ENCODE measurements around the gene AADACL4. TPM values are rescaled to one million over a fixed set of nuclear protein-coding genes. Genes with fewer than 3 reads are reported as not detected.

Gene AADACL4
- polyA plus RNA-seq, 1 donor (not counting 4 experiments of a cell fraction or from before 2014, with no cell fraction given) = not detected

DNA sequence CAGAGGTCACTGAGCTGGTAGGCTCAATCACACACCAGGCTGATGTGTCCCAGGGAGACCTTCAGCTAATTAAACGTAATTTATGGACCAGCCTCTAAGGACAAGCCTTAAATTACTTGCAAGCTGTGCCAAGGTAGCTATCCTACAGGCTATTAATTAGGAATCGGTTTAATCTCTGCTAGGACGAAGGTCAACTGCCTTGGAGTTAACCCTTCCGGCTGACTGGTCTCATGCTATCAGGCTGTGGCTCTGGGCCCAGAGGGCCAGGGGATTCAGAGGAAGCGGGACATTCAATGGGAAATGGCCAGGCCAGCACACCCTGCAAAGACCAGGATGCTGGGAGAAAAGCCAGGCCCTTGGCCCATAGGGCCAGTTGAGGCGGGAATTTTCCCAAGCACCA lies 44.9 kb upstream of the AADACL4 start:
- Histone ChIP-seq H3K79me2 (ENCODE audit: control insufficient read depth, insufficient read depth, low read length) (no peaks in the 10 kb centered on the region), H3K27ac (ENCODE audit: control insufficient read depth, insufficient read depth, low read length) (no peak overlapping the region), H3K4me1 (ENCODE audit: control insufficient read depth, extremely low read depth, insufficient read depth, low read length) (peaks cover 21% of the 10 kb centered on the region), H3K9ac (ENCODE audit: control insufficient read depth, extremely low read depth, insufficient read depth, low read length) (no peak overlapping the region), H3K4me3 (ENCODE audit: control insufficient read depth in 2 of 3, extremely low read depth in 1 of 3, insufficient read depth in 2 of 3, low read depth in 1 of 3, low read length in 3 of 3) (no peak overlapping the region), H3K9me3 (ENCODE audit: control insufficient read depth, low read depth, low read length) (no peaks in the 10 kb centered on the region), H2AFZ (ENCODE audit: control insufficient read depth, low read length) (no peak overlapping the region), H4K20me1 (ENCODE audit: control insufficient read depth, extremely low read depth, insufficient read depth, low read length) (no peaks in the 10 kb centered on the region), H3K36me3 (ENCODE audit: control insufficient read depth in 2 of 2, extremely low read depth in 1 of 2, insufficient read depth in 2 of 2, low read length in 2 of 2) (no peaks in the 10 kb centered on the region), H3K4me2 (ENCODE audit: control insufficient read depth, extremely low read depth, insufficient read depth, low read depth, low read length) (no peak overlapping the region), H3K9me1 (ENCODE audit: control insufficient read depth, extremely low read depth, insufficient read depth, low read length) (no peaks in the 10 kb centered on the region), H3K27me3 (ENCODE audit: control insufficient read depth, extremely low read depth, insufficient read depth, low read length) (peaks cover 6% of the 10 kb centered on the region)
- TF ChIP-seq EZH2 (IDR thresholded peaks at IDR 0.05; ENCODE audit: low read length) (no peak), CTCF (optimal IDR thresholded peaks at IDR 0.05 in 1 of 3, IDR thresholded peaks at IDR 0.05 in 1 of 3, conservative IDR thresholded peaks at IDR 0.05 in 1 of 3; ENCODE audit: extremely low read depth in 1 of 3, insufficient read depth in 2 of 3, low read length in 3 of 3) (no peak)
- dilution Hi-C loops (cut with MboI; ENCODE audit: extremely low pct_ligation_motif_present, low sequenced_read_pairs) = no loop called here
- no peak for DNase-seq (ENCODE audit: low read depth, low spot score)
- FAIRE-seq = no peak

- no peaks in the 10 kb centered on the region for H3K79me2 ChIP-seq (ENCODE audit: control insufficient read depth, insufficient read depth, low read length)
- no peak overlapping the region for H3K4me2 ChIP-seq (ENCODE audit: control insufficient read depth, extremely low read depth, insufficient read depth, low read depth, low read length)
- peaks cover 27% of the 10 kb centered on the region for H3K4me1 ChIP-seq (ENCODE audit: control insufficient read depth, extremely low read depth, insufficient read depth, low read length)
- dilution Hi-C loops (cut with MboI; ENCODE audit: extremely low pct_ligation_motif_present, low sequenced_read_pairs) = no loop called here
- no peaks in the 10 kb centered on the region for H3K9me3 ChIP-seq (ENCODE audit: control insufficient read depth, low read depth, low read length)
- H3K27ac ChIP-seq (ENCODE audit: control insufficient read depth, insufficient read depth, low read length) = no peak overlapping the region
- FAIRE-seq = no peak
- H3K27me3 ChIP-seq (ENCODE audit: control insufficient read depth, extremely low read depth, insufficient read depth, low read length) = peaks cover 3% of the 10 kb centered on the region
- H4K20me1 ChIP-seq (ENCODE audit: control insufficient read depth, extremely low read depth, insufficient read depth, low read length) = no peaks in the 10 kb centered on the region
- no peak overlapping the region for H3K9ac ChIP-seq (ENCODE audit: control insufficient read depth, extremely low read depth, insufficient read depth, low read length)
- no peaks in the 10 kb centered on the region for H3K36me3 ChIP-seq (ENCODE audit: control insufficient read depth in 2 of 2, extremely low read depth in 1 of 2, insufficient read depth in 2 of 2, low read length in 2 of 2)
- H3K9me1 ChIP-seq (ENCODE audit: control insufficient read depth, extremely low read depth, insufficient read depth, low read length) = no peaks in the 10 kb centered on the region
- no peak for DNase-seq (ENCODE audit: low read depth, low spot score)
- no peak for TF ChIP-seq EZH2 (IDR thresholded peaks at IDR 0.05; ENCODE audit: low read length)
- TF ChIP-seq CTCF (optimal IDR thresholded peaks at IDR 0.05 in 1 of 3, IDR thresholded peaks at IDR 0.05 in 1 of 3, conservative IDR thresholded peaks at IDR 0.05 in 1 of 3; ENCODE audit: extremely low read depth in 1 of 3, insufficient read depth in 2 of 3, low read length in 3 of 3) = no peak
- no peak overlapping the region for H2AFZ ChIP-seq (ENCODE audit: control insufficient read depth, low read length)
- no peak overlapping the region for H3K4me3 ChIP-seq (ENCODE audit: control insufficient read depth in 2 of 3, extremely low read depth in 1 of 3, insufficient read depth in 2 of 3, low read depth in 1 of 3, low read length in 3 of 3)
These were observed 44.2 kb upstream of the AADACL4 start for GRCh38 chr1:12599657-12600056.

Measured in keratinocyte (primary cell).